ENCODE measurements around the gene ZNF280C. TPM values are rescaled to one million over a fixed set of nuclear protein-coding genes. Genes with fewer than 3 reads are reported as not detected.
A peak's percentile ranks its signal among the peaks of the same experiment; 100 is the strongest.

The ZNF280C gene
- total RNA-seq, 5 donors from 2014 or later (not counting 1 experiment from before 2014, with no cell fraction given), result 3.6 to 7.0 (median 4.5) TPM

DNA sequence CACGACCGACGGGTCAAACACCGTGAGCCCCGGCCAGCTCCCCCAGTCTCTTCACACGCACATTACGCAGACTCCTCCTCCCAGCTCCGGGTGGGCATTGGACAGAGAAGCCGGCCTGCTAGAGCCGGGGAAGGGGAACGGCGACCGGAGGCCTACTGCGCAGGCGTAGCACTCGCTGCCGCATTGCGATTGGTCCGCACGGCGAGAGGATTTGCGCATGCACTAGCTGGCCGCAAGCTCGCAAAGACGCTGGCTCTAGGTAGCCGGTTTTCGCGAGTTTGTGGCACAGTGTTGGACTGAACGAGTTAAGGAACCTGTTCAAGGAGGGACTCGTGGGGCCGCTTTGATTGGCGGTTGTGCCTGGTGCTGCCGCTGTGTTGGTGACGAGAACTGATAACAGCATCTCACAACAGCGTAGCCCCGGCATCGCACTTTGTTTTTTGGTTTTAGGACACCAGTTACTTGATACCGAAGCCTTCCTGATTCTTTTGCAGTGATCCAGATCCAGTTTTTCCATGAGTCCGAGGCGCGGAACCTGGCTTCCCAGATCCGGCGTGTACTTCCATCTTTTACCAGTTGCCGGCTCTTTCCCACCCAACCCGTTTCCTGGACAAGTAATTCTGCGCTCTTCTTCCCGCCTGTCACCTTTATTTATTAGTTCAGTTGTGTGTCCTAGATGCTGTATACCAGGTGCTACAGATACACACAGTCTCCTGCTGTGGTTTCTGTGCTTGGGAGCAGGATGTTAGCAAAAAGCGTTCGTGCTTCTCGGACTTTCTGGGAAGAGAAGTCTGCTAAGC is 102.8 kb downstream of the ZNF280C start, which contains the start of gene AIFM1:
AIFM1 (minus strand) TSS at position 139 of the 800 bp plus-strand sequence. CDS start 185 bp downstream, outside the sequence.
- Histone ChIP-seq H3K27me3 (replicated peaks in 1 of 2; ENCODE audit: control insufficient read depth in 2 of 2, extremely low read depth in 1 of 2, insufficient read depth in 2 of 2, low read length in 1 of 2) (no peaks in the 10 kb centered on the region), H3K36me3 (ENCODE audit: control insufficient read depth in 2 of 2, extremely low read depth in 1 of 2, insufficient read depth in 1 of 2, low read length in 1 of 2) (no peaks in the 10 kb centered on the region), H3K27ac (ENCODE audit: low read length) (peak within 1 kb of the TSS; percentile 75), H3K4me3 (ENCODE audit: control insufficient read depth in 1 of 2, extremely low read depth in 1 of 2, low read length in 1 of 2) (peak within 1 kb of the TSS; percentile 54 to 73), H3K4me1 (ENCODE audit: control insufficient read depth in 1 of 2, extremely low read depth in 1 of 2, insufficient read depth in 2 of 2, low read length in 2 of 2) (peaks cover 8 to 19% of the 10 kb centered on the region in 2 experiments), H3K9me3 (no peaks in the 10 kb centered on the region)
- WGBS (ENCODE audit: insufficient coverage), result under 1% methylated on average over 33 of the region's 50 CpGs
- ATAC-seq (replicated peaks in 1 of 4), result peak; percentile 90 to 92 (median 92)
- peaks cover 0 to 4% of the 10 kb centered on the region in 2 donors for H3K27me3 Mint-ChIP-seq
- H3K36me3 Mint-ChIP-seq, result no peaks in the 10 kb centered on the region
- POLR2A ChIA-PET, result no interaction called here
- peak within 1 kb of the TSS; percentile 91 to 93 for H3K27ac Mint-ChIP-seq
- H3K4me3 Mint-ChIP-seq, result peak within 1 kb of the TSS; percentile 88 to 94 (median 94)
- peaks cover 34 to 45% (median 40%) of the 10 kb centered on the region in 3 donors for H3K4me1 Mint-ChIP-seq
- CTCF ChIA-PET, result interaction anchor here in 1 of 2 donors (0.6 kb wide), 1 partner anchor 185 kb away, joined by 3 read pairs; no protein-coding TSS in a partner anchor
- DNase-seq, result peak; percentile 69 to 92 (median 82)
- H3K9me3 Mint-ChIP-seq, result no peaks in the 10 kb centered on the region

DNA sequence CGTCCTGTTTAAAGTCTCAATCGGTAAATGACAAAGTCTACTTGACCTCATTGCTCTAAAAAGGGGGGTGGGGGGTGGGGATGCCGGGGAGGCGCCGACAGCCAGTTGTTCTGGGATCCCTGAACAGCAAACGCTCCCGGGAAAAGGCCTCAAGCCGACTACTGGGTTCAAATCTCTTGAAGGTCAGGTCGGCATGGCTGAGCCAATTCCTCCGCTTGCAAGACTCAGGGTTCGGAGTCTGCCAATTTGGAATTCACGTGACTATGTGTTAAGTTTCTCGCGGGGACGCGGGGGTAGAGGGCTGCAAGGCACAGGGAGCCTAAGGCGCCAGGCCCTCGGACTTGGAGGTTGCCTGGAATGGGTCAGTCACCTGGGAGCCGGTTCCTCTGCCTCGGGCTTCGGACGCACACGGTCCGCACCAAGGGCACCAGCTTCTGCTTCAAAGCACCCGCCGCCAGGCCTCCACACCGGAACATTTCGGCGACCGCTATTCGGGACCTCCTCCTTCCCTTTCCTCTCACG is 103.5 kb downstream of the ZNF280C start:
- Mint-ChIP-seq H3K4me3 (peak overlapping the region; percentile 88 to 94 (median 94)), H3K9me3 (no peaks in the 10 kb centered on the region), H3K4me1 (peaks cover 32 to 39% (median 37%) of the 10 kb centered on the region in 3 donors), H3K27ac (peak overlapping the region; percentile 91 to 93), H3K36me3 (no peaks in the 10 kb centered on the region), H3K27me3 (peaks cover 0 to 5% of the 10 kb centered on the region in 2 donors)
- ChIA-PET POLR2A (no interaction called here), CTCF (interaction anchor here in 1 of 2 donors (0.6 kb wide), 1 partner anchor 184 kb away, joined by 3 read pairs; no protein-coding TSS in a partner anchor)
- ATAC-seq (replicated peaks in 1 of 4) (peak in 3 of 4 experiments; percentile 25 to 57 (median 48)), DNase-seq (peak in 2 of 35 experiments; percentile 9 to 11)
- Histone ChIP-seq H3K27ac (ENCODE audit: low read length) (peak overlapping the region; percentile 75), H3K4me3 (ENCODE audit: control insufficient read depth in 1 of 2, extremely low read depth in 1 of 2, low read length in 1 of 2) (peak overlapping the region; percentile 54 to 73), H3K27me3 (replicated peaks in 1 of 2; ENCODE audit: control insufficient read depth in 2 of 2, extremely low read depth in 1 of 2, insufficient read depth in 2 of 2, low read length in 1 of 2) (no peaks in the 10 kb centered on the region), H3K4me1 (ENCODE audit: control insufficient read depth in 1 of 2, extremely low read depth in 1 of 2, insufficient read depth in 2 of 2, low read length in 2 of 2) (peaks cover 8 to 15% of the 10 kb centered on the region in 2 experiments), H3K9me3 (no peaks in the 10 kb centered on the region), H3K36me3 (ENCODE audit: control insufficient read depth in 2 of 2, extremely low read depth in 1 of 2, insufficient read depth in 1 of 2, low read length in 1 of 2) (no peaks in the 10 kb centered on the region)
- 0% methylated on average over 16 of the region's 32 CpGs for WGBS (ENCODE audit: insufficient coverage)

DNA sequence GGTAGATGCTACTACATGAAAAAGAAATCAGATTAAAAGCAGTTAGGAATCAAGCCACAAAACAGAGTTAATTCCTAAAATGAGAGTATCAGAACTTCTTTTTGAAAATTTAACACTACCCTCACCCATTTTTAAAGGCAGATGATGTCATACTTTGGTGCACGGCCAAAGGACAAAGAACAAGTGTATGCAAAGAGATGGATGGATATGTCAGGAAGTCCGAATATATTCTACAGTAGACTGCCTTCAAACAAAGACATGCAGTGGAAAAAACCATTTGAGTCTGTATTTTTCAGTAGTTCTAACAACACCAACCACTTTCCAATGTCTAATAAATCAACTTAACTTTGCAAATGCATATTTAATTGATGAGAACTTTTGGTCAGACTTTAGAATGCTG is 105.3 kb downstream of the ZNF280C start:
- Histone ChIP-seq H3K9me3 (no peaks in the 10 kb centered on the region), H3K27me3 (replicated peaks in 1 of 2; ENCODE audit: control insufficient read depth in 2 of 2, extremely low read depth in 1 of 2, insufficient read depth in 2 of 2, low read length in 1 of 2) (no peaks in the 10 kb centered on the region), H3K4me3 (ENCODE audit: control insufficient read depth in 1 of 2, extremely low read depth in 1 of 2, low read length in 1 of 2) (no peak overlapping the region), H3K4me1 (ENCODE audit: control insufficient read depth in 1 of 2, extremely low read depth in 1 of 2, insufficient read depth in 2 of 2, low read length in 2 of 2) (peaks cover 8 to 15% of the 10 kb centered on the region in 2 experiments), H3K27ac (ENCODE audit: low read length) (no peak overlapping the region), H3K36me3 (ENCODE audit: control insufficient read depth in 2 of 2, extremely low read depth in 1 of 2, insufficient read depth in 1 of 2, low read length in 1 of 2) (no peaks in the 10 kb centered on the region)
- H3K4me3 Mint-ChIP-seq, result peak overlapping the region; percentile 17 to 52 (median 49)
- DNase-seq, result no peak
- no peaks in the 10 kb centered on the region for H3K9me3 Mint-ChIP-seq
- WGBS (ENCODE audit: insufficient coverage), result no CpG with 5 or more reads among the region's 2 CpGs
- peaks cover 36 to 43% (median 42%) of the 10 kb centered on the region in 3 donors for H3K4me1 Mint-ChIP-seq
- ChIA-PET POLR2A (no interaction called here), CTCF (no interaction called here)
- H3K27ac Mint-ChIP-seq, result no peak overlapping the region
- H3K27me3 Mint-ChIP-seq, result peaks cover 0 to 7% of the 10 kb centered on the region in 2 donors
- H3K36me3 Mint-ChIP-seq, result no peaks in the 10 kb centered on the region
- ATAC-seq (replicated peaks in 1 of 4), result no peak

DNA sequence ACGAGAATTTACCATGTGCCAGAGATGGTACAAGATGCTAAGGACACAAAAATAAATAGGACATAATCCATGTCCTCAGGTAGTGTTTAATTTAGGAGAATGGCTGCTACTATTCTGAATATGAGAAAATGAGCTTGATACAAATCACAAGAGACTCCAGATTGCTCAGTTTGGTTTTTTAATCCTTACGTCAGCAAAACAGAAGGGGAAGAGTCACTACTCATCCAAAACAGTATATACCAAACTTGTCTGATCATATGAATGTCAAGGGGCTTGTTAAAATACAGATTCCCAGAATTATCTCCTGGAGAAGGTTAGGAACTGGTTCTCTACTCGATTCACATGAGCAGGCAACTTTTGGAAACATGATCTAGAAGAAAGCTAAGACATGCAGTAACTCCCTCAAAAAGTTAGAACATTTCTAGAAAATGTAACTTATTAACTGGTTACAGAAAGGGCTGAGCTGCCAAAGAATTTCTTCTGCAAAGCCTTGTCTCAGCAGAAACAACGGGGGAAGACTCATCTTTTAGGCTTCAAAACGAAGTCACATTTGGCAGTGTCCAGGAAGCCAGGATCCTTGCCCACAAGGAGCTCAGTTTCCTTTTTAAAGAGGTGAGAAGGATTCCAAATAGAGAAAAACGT is 106.5 kb downstream of the ZNF280C start:
- H3K27me3 ChIP-seq (replicated peaks in 1 of 2; ENCODE audit: control insufficient read depth in 2 of 2, extremely low read depth in 1 of 2, insufficient read depth in 2 of 2, low read length in 1 of 2), result no peaks in the 10 kb centered on the region
- H3K4me3 ChIP-seq (ENCODE audit: control insufficient read depth in 1 of 2, extremely low read depth in 1 of 2, low read length in 1 of 2), result no peak overlapping the region
- H3K9me3 ChIP-seq, result no peaks in the 10 kb centered on the region
- no peaks in the 10 kb centered on the region for H3K36me3 Mint-ChIP-seq
- peaks cover 36 to 43% (median 42%) of the 10 kb centered on the region in 3 donors for H3K4me1 Mint-ChIP-seq
- H3K27me3 Mint-ChIP-seq, result peaks cover 0 to 7% of the 10 kb centered on the region in 2 donors
- ChIA-PET POLR2A (interaction anchor here (0.6 kb wide), 2 partner anchors 9 to 60 kb away, joined by 4 to 7 read pairs; no protein-coding TSS in a partner anchor), CTCF (no interaction called here)
- H3K27ac ChIP-seq (ENCODE audit: low read length), result no peak overlapping the region
- no peaks in the 10 kb centered on the region for H3K9me3 Mint-ChIP-seq
- H3K27ac Mint-ChIP-seq, result no peak overlapping the region
- no peaks in the 10 kb centered on the region for H3K36me3 ChIP-seq (ENCODE audit: control insufficient read depth in 2 of 2, extremely low read depth in 1 of 2, insufficient read depth in 1 of 2, low read length in 1 of 2)
- WGBS (ENCODE audit: insufficient coverage), result no CpG with 5 or more reads among the region's 6 CpGs
- peaks cover 8 to 15% of the 10 kb centered on the region in 2 experiments for H3K4me1 ChIP-seq (ENCODE audit: control insufficient read depth in 1 of 2, extremely low read depth in 1 of 2, insufficient read depth in 2 of 2, low read length in 2 of 2)
- H3K4me3 Mint-ChIP-seq, result peak overlapping the region in 1 of 3 donors; percentile 52
- ATAC-seq (replicated peaks in 1 of 4) (no peak), DNase-seq (no peak)

DNA sequence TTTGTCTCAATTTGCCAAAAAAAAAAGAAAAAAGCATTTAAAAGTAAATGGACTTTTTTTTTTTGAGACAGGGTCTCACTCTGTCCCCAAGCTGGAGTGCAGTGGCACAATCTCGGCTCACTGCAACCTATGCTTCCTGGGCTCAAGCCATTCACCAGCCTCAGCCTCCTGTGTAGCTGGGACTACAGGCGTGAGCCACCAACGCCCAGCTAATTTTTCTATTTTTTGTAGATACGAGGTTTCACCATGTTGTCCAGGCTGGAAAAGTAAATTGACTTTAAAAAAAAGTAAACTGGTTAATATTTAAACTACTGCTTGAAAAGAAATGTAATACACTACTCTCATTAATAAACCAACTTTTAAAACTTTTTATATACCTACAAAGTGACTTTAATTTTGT is 108.9 kb downstream of the ZNF280C start:
- Mint-ChIP-seq H3K4me1 (peaks cover 24 to 30% (median 29%) of the 10 kb centered on the region in 3 donors), H3K27ac (no peak overlapping the region), H3K36me3 (no peaks in the 10 kb centered on the region), H3K4me3 (no peak overlapping the region), H3K27me3 (peaks cover 0 to 7% of the 10 kb centered on the region in 2 donors), H3K9me3 (no peaks in the 10 kb centered on the region)
- H3K27ac ChIP-seq (ENCODE audit: low read length), result no peak overlapping the region
- no peaks in the 10 kb centered on the region for H3K27me3 ChIP-seq (replicated peaks in 1 of 2; ENCODE audit: control insufficient read depth in 2 of 2, extremely low read depth in 1 of 2, insufficient read depth in 2 of 2, low read length in 1 of 2)
- no peak overlapping the region for H3K4me3 ChIP-seq (ENCODE audit: control insufficient read depth in 1 of 2, extremely low read depth in 1 of 2, low read length in 1 of 2)
- H3K9me3 ChIP-seq, result no peaks in the 10 kb centered on the region
- H3K4me1 ChIP-seq (ENCODE audit: control insufficient read depth in 1 of 2, extremely low read depth in 1 of 2, insufficient read depth in 2 of 2, low read length in 2 of 2), result peaks cover 2 to 4% of the 10 kb centered on the region in 2 experiments
- ATAC-seq (replicated peaks in 1 of 4) (no peak), DNase-seq (no peak)
- no peaks in the 10 kb centered on the region for H3K36me3 ChIP-seq (ENCODE audit: control insufficient read depth in 2 of 2, extremely low read depth in 1 of 2, insufficient read depth in 1 of 2, low read length in 1 of 2)
- WGBS (ENCODE audit: insufficient coverage), result no CpG with 5 or more reads among the region's 4 CpGs
- ChIA-PET POLR2A (interaction anchor here in 1 of 2 donors (0.6 kb wide), 1 partner anchor 15 kb away, joined by 3 read pairs; no protein-coding TSS in a partner anchor), CTCF (no interaction called here)

DNA sequence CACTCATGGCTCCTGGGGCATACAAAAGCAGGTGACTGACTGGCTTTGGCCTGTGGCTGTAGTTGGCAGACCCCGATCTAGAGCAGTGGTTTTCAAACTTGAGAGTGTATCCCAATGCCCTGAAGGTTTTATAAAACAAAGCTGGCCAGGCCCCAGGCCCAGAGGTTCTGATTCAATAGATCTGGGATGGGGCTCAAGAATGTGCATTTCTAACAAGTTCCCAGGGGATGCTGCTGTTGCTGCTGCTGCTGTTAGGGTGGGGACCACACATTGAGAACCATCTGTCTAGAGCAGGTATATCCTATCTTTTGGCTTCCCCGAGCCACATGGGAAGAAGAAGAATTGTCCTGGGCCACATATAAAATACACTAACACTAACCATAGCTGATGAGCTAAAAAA is 110.4 kb downstream of the ZNF280C start:
- Histone ChIP-seq H3K27me3 (replicated peaks in 1 of 2; ENCODE audit: control insufficient read depth in 2 of 2, extremely low read depth in 1 of 2, insufficient read depth in 2 of 2, low read length in 1 of 2) (no peaks in the 10 kb centered on the region), H3K4me3 (ENCODE audit: control insufficient read depth in 1 of 2, extremely low read depth in 1 of 2, low read length in 1 of 2) (no peak overlapping the region), H3K36me3 (ENCODE audit: control insufficient read depth in 2 of 2, extremely low read depth in 1 of 2, insufficient read depth in 1 of 2, low read length in 1 of 2) (no peaks in the 10 kb centered on the region), H3K4me1 (ENCODE audit: control insufficient read depth in 1 of 2, extremely low read depth in 1 of 2, insufficient read depth in 2 of 2, low read length in 2 of 2) (peaks cover 0 to 2% of the 10 kb centered on the region in 2 experiments), H3K9me3 (no peaks in the 10 kb centered on the region), H3K27ac (ENCODE audit: low read length) (no peak overlapping the region)
- Mint-ChIP-seq H3K9me3 (no peaks in the 10 kb centered on the region), H3K4me3 (no peak overlapping the region), H3K4me1 (peaks cover 19 to 20% (median 20%) of the 10 kb centered on the region in 3 donors), H3K27ac (no peak overlapping the region), H3K36me3 (no peaks in the 10 kb centered on the region), H3K27me3 (peaks cover 0 to 7% of the 10 kb centered on the region in 2 donors)
- ATAC-seq (replicated peaks in 1 of 4), result no peak
- ChIA-PET CTCF (interaction anchor here (0.6 kb wide), 3 partner anchors 78 to 703 kb away, joined by 3 to 5 read pairs (median 3); no protein-coding TSS in a partner anchor), POLR2A (interaction anchor here (0.6 kb wide), 3 partner anchors 18 to 60 kb away, joined by 6 to 9 read pairs (median 8); no protein-coding TSS in a partner anchor)
- no peak for DNase-seq
- no CpG with 5 or more reads among the region's 2 CpGs for WGBS (ENCODE audit: insufficient coverage)

Data from T-cell (primary cell).